ENCODE data around the gene SNAI3. TPM values are rescaled to one million over a fixed set of nuclear protein-coding genes. Genes with fewer than 3 reads are reported as not detected.

SNAI3 gene
- total and polyA plus RNA-seq, 9 of the 15 experiments (the other 6 are each of a cell fraction or from before 2014, with no cell fraction given): 0.04 to 4.1 (median 0.80) TPM; not detected in 1

GRCh38 chr16:88725609-88726407 is 39.5 kb upstream of the SNAI3 start:
- DNase-seq (ENCODE audit: extremely low read depth in 1 of 4, low spot score in 3 of 4): no peak
- ChIA-PET POLR2A (interaction anchor here (0.7 kb wide), 1 partner anchor 11 kb away, joined by 5 read pairs; no protein-coding TSS in a partner anchor), CTCF (ENCODE audit: low intra/inter-chr PET ratio) (no interaction called here)
- TF ChIP-seq POLR2G (IDR thresholded peaks at IDR 0.05; ENCODE audit: low read depth, low read length): peak; percentile 39
- TF ChIP-seq TRIM25 (IDR thresholded peaks at IDR 0.05; ENCODE audit: borderline replicate concordance): no peak
- no peak for TF ChIP-seq THAP7 (CRISPR knock-in tag; IDR thresholded peaks at IDR 0.05)
- TF ChIP-seq NFIC (IDR thresholded peaks at IDR 0.05): peak; percentile 81
- TF ChIP-seq SAFB2 (IDR thresholded peaks at IDR 0.05; ENCODE audit: borderline replicate concordance, low read depth, low read length, severe bottlenecking): no peak
- no peak for TF ChIP-seq MXD1 (CRISPR knock-in tag; IDR thresholded peaks at IDR 0.05; ENCODE audit: borderline replicate concordance, poor library complexity, severe bottlenecking)
- peak; percentile 74 for TF ChIP-seq RBM22 (IDR thresholded peaks at IDR 0.05; ENCODE audit: low read depth, low read length, poor library complexity, severe bottlenecking)
- Histone ChIP-seq H3K27ac (ENCODE audit: extremely low read depth, low read depth, low read length) (no peak overlapping the region), H3K9ac (ENCODE audit: insufficient read depth in 1 of 2, low read depth in 2 of 2, low read length in 2 of 2) (no peak overlapping the region), H3K27me3 (ENCODE audit: control insufficient read depth in 2 of 2, insufficient read depth in 2 of 2, low read length in 2 of 2) (no peaks in the 10 kb centered on the region), H3K9me3 (replicated peaks; ENCODE audit: control insufficient read depth, insufficient read depth, low read depth, low read length) (no peaks in the 10 kb centered on the region), H3K9me1 (ENCODE audit: control insufficient read depth, insufficient read depth, low read length) (no peaks in the 10 kb centered on the region), H3K36me3 (ENCODE audit: control insufficient read depth, insufficient read depth, low read length) (peaks cover 86% of the 10 kb centered on the region; the same call in 2 of the 3 replicates), H2AFZ (ENCODE audit: low read depth, low read length) (no peak overlapping the region), H4K20me1 (replicated peaks; ENCODE audit: control insufficient read depth, insufficient read depth, low read length) (no peaks in the 10 kb centered on the region; the same call in 1 of the 2 replicates), H3K79me2 (ENCODE audit: control insufficient read depth, insufficient read depth, low read length) (no peaks in the 10 kb centered on the region), H3K4me2 (ENCODE audit: insufficient read depth, low read length) (no peak overlapping the region), H3K4me3 (no peak overlapping the region), H3K4me1 (replicated peaks in 1 of 2; ENCODE audit: control insufficient read depth in 2 of 2, insufficient read depth in 2 of 2, low read length in 2 of 2) (peaks cover 0 to 52% of the 10 kb centered on the region in 2 experiments; a peak in 2 of 5 replicates)
- no TSS peak for BruUV-seq (replicated peaks)
- intact Hi-C loops (cut with micrococcal nuclease) (no loop called here), in situ Hi-C loops (cut with MboI) (no loop called here)
- WGBS (ENCODE audit: insufficient coverage, low coverage, missing lambda C conversion rate): 91% methylated on average over 28 of the region's 32 CpGs
- no peak for FAIRE-seq
- ATAC-seq: no peak

Data from K562 (cell line).